ENCODE data around the gene IGFBP2. TPM values are rescaled to one million over a fixed set of nuclear protein-coding genes. Genes with fewer than 3 reads are reported as not detected.

IGFBP2 gene
- total RNA-seq, 1 experiment from 2014 or later = 54.8 TPM

DNA sequence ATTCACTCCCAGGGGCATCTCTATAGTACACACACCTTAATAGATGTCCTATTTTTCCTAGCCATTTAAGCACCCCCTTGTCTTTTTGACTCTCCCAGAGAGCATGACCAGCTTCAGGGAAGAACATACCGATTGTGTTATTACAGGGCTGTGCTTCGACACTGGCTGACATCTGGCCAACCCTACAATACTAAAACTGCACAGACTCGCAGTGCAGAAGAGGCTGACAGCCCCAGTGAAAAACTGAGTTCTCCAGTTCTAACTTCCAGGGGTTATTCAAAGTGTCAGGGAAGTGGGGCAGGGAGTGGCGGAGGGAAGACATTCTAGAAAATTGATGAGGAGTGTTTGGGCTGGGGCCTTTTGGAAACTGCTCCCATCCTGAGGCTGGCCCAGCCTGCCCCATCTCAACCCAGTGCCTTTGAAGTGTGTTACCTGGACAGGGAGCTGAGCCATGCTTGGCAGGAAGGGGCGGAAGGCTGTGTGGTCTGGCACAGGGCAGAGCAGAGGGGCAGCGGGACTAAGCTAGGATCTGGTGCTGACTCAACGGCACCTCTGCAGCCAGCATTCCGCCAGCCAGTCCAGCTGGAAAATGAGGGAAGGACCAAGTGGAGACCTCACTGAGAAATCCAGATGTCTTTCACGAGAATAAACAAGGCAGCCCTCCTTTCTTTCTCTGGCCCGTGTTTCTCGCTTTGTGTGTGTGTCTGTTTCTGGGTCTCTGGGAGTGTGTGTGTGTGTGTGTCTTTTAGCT, 77.5 kb downstream of the IGFBP2 start:
- H3K36me3 ChIP-seq (ENCODE audit: control insufficient read depth, insufficient read depth, low read length) = no peaks in the 10 kb centered on the region
- H3K4me1 ChIP-seq (ENCODE audit: control insufficient read depth, insufficient read depth, low read length) = no peaks in the 10 kb centered on the region
- no peaks in the 10 kb centered on the region for H3K9me3 ChIP-seq (ENCODE audit: control insufficient read depth, insufficient read depth, low read depth, low read length)
- TF ChIP-seq POLR2AphosphoS5 (IDR thresholded peaks at IDR 0.05; ENCODE audit: low read depth, low read length) (no peak), SIN3A (IDR thresholded peaks at IDR 0.05; ENCODE audit: borderline replicate concordance, insufficient read depth, low read depth, low read length) (no peak), TCF7L2 (IDR thresholded peaks at IDR 0.05; ENCODE audit: low read depth, low read length) (no peak)
- TF ChIP-seq, protein P1, sequence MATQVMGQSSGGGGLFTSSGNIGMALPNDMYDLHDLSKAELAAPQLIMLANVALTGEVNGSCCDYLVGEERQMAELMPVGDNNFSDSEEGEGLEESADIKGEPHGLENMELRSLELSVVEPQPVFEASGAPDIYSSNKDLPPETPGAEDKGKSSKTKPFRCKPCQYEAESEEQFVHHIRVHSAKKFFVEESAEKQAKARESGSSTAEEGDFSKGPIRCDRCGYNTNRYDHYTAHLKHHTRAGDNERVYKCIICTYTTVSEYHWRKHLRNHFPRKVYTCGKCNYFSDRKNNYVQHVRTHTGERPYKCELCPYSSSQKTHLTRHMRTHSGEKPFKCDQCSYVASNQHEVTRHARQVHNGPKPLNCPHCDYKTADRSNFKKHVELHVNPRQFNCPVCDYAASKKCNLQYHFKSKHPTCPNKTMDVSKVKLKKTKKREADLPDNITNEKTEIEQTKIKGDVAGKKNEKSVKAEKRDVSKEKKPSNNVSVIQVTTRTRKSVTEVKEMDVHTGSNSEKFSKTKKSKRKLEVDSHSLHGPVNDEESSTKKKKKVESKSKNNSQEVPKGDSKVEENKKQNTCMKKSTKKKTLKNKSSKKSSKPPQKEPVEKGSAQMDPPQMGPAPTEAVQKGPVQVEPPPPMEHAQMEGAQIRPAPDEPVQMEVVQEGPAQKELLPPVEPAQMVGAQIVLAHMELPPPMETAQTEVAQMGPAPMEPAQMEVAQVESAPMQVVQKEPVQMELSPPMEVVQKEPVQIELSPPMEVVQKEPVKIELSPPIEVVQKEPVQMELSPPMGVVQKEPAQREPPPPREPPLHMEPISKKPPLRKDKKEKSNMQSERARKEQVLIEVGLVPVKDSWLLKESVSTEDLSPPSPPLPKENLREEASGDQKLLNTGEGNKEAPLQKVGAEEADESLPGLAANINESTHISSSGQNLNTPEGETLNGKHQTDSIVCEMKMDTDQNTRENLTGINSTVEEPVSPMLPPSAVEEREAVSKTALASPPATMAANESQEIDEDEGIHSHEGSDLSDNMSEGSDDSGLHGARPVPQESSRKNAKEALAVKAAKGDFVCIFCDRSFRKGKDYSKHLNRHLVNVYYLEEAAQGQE (IDR thresholded peaks at IDR 0.05; ENCODE audit: insufficient read depth in 1 of 2, low read depth in 2 of 2, low read length in 1 of 2) = no peak
- TF ChIP-seq, protein P2, sequence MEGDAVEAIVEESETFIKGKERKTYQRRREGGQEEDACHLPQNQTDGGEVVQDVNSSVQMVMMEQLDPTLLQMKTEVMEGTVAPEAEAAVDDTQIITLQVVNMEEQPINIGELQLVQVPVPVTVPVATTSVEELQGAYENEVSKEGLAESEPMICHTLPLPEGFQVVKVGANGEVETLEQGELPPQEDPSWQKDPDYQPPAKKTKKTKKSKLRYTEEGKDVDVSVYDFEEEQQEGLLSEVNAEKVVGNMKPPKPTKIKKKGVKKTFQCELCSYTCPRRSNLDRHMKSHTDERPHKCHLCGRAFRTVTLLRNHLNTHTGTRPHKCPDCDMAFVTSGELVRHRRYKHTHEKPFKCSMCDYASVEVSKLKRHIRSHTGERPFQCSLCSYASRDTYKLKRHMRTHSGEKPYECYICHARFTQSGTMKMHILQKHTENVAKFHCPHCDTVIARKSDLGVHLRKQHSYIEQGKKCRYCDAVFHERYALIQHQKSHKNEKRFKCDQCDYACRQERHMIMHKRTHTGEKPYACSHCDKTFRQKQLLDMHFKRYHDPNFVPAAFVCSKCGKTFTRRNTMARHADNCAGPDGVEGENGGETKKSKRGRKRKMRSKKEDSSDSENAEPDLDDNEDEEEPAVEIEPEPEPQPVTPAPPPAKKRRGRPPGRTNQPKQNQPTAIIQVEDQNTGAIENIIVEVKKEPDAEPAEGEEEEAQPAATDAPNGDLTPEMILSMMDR (IDR thresholded peaks at IDR 0.05) = no peak
- ATAC-seq (no peak), DNase-seq (ENCODE audit: low read depth, low spot score) (no peak)
- ChIA-PET POLR2A (no interaction called here), CTCF (no interaction called here)
- no peak overlapping the region for H3K4me3 ChIP-seq (ENCODE audit: low read depth in 2 of 2, low read length in 2 of 2)
- H3K27ac ChIP-seq (ENCODE audit: low read length) = no peak overlapping the region
- intact Hi-C loops (cut with micrococcal nuclease; ENCODE audit: unreplicated experiment) = no loop called here
- in situ Hi-C loops (cut with HindIII; ENCODE audit: low pct_unique_long_range_greater_than_20kb, low sequenced_read_pairs) = no loop called here
- BruUV-seq (replicated peaks) = no TSS peak
- peaks cover 3% of the 10 kb centered on the region for H3K27me3 ChIP-seq (ENCODE audit: control insufficient read depth, insufficient read depth, low read length)

- ChIA-PET POLR2A (no interaction called here), CTCF (no interaction called here)
- intact Hi-C loops (cut with micrococcal nuclease; ENCODE audit: unreplicated experiment) = no loop called here
- no peak overlapping the region for H3K27ac ChIP-seq (ENCODE audit: low read length)
- TF ChIP-seq TCF7L2 (IDR thresholded peaks at IDR 0.05; ENCODE audit: low read depth, low read length) (no peak), POLR2AphosphoS5 (IDR thresholded peaks at IDR 0.05; ENCODE audit: low read depth, low read length) (no peak), SIN3A (IDR thresholded peaks at IDR 0.05; ENCODE audit: borderline replicate concordance, insufficient read depth, low read depth, low read length) (no peak)
- TF ChIP-seq, protein P2 (IDR thresholded peaks at IDR 0.05) = no peak
- TF ChIP-seq, protein P1 (IDR thresholded peaks at IDR 0.05; ENCODE audit: insufficient read depth in 1 of 2, low read depth in 2 of 2, low read length in 1 of 2) = no peak
- no TSS peak for BruUV-seq (replicated peaks)
- H3K36me3 ChIP-seq (ENCODE audit: control insufficient read depth, insufficient read depth, low read length) = no peaks in the 10 kb centered on the region
- no peak overlapping the region for H3K4me3 ChIP-seq (ENCODE audit: low read depth in 2 of 2, low read length in 2 of 2)
- ATAC-seq (no peak), DNase-seq (ENCODE audit: low read depth, low spot score) (no peak)
- no peaks in the 10 kb centered on the region for H3K9me3 ChIP-seq (ENCODE audit: control insufficient read depth, insufficient read depth, low read depth, low read length)
- H3K27me3 ChIP-seq (ENCODE audit: control insufficient read depth, insufficient read depth, low read length) = peaks cover 3% of the 10 kb centered on the region
- in situ Hi-C loops (cut with HindIII; ENCODE audit: low pct_unique_long_range_greater_than_20kb, low sequenced_read_pairs) = no loop called here
- H3K4me1 ChIP-seq (ENCODE audit: control insufficient read depth, insufficient read depth, low read length) = no peaks in the 10 kb centered on the region
These were observed 78.1 kb downstream of the IGFBP2 start for GRCh38 chr2:216711348-216711747.
